Measurements from ENCODE around the gene NME9. TPM values are rescaled to one million over a fixed set of nuclear protein-coding genes. Genes with fewer than 3 reads are reported as not detected.

NME9 gene
- total RNA-seq, 1 donor from 2014 or later, result 1.3 TPM

DNA sequence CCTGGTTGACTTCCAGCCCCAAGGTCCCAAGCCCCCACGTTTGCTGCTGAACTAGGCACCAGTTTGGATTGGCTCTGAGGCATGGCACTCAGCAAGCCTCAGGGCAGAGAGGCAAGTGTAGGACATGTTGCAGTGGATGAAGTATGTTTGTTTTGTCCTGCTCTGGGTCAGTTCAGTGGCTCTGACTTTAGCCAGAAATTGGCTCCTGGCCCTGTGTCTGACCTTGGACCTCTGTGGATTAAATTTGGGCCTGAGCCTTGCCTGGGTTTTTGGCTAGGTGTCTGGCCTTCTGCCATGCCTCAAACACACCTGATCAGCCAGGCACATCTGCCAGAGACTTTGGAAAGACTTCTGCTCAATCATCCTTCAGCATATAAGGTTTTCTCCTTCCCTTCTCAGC is 15.1 kb upstream of the NME9 start:
- ATAC-seq (no peak), DNase-seq (ENCODE audit: low spot score) (no peak)
- intact Hi-C loops (cut with DNase I), result loop anchor here (10.0 kb wide), 1 partner anchor 50 kb away; no protein-coding TSS in a partner anchor

DNA sequence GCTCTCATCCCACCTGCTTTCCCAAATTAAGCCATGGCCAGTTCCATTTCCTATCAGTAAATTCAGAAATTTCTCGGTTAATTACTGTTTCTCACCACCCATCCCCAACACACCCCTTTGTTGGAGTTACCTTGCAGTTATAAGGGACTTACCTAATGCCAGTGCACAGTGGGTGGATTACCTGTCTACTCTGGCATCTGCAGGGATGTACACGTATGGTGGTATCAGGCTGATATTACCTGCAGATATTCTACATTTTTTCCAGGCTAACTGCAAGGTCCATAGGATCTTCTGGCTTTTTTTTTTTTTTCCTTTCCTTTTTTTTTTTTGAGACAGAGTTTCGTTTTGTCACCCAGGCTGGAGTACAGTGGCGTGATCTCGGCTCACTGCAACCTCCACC is 10.9 kb upstream of the NME9 start:
- ATAC-seq (no peak), DNase-seq (ENCODE audit: low spot score) (no peak)
- intact Hi-C loops (cut with DNase I), result loop anchor here (10.0 kb wide), 1 partner anchor 54 kb away; no protein-coding TSS in a partner anchor

DNA sequence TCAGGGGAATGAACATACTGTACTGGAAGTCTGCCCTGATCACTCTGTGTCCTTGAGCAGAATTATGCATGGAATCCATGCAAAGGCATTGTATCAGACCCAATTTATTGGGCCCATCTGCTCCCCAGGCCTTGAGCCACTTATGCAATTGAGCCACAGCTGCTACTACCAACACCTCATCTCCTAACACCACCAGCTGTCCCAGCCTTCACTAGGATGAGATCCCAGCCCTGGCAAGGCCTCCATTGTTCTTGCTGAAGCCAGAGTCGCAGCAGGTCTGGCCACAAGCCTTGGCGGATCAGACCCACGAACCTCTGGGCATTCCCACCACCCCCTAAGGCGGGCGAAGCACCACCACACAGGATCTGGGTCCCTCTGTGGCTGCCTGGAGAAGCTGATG is 9.2 kb upstream of the NME9 start:
- DNase-seq (ENCODE audit: low spot score), result no peak
- intact Hi-C loops (cut with DNase I), result no loop called here
- ATAC-seq, result peak; percentile 9

DNA sequence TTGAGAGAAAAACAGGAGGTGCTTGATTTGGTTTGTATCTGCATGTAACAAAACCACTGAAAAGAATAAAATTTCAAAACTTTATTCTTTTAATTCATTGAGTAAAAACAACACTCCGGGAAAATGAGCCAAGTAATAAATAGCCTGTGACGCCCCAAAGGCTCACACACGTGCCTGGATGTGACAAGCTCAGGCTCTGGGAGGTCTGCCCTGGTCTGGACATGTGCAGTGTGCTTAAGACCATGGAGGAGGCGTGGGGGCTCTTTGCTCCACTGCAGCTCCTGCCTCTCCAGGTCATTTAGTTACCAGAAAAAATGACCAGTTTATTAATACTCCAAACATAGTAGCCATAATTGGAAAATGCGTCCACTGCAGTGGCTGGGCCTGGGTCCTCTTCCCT is 8.6 kb upstream of the NME9 start:
- peak; percentile 66 for ATAC-seq
- intact Hi-C loops (cut with DNase I), result no loop called here
- no peak for DNase-seq (ENCODE audit: low spot score)

DNA sequence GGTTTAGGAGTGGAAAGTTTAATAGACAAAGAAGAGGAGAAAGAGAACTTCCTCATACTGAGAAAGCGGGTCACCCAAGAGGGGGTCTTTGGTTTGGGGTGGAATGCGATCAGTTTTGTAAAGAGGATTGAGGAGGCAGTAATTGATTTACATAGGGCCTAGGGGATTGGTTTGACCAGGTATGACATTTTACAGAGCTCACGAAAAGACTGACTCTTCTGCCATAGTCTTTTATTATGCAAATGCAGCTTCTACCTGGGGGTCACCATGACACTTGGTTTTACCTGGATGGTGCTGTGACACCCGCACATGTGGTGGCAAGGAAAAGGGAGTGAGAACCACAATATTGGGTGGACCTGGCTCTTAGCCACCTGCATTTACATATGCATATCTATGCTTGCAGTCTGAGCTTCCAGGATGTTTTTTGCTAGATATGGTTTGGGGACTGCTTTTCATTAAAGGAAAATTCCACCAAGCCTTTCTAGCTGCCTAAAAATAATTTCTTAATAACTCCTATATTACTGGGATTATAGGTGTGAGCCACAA is 6.9 kb upstream of the NME9 start:
- DNase-seq (ENCODE audit: low spot score) (no peak), ATAC-seq (no peak)
- intact Hi-C loops (cut with DNase I), result no loop called here

DNA sequence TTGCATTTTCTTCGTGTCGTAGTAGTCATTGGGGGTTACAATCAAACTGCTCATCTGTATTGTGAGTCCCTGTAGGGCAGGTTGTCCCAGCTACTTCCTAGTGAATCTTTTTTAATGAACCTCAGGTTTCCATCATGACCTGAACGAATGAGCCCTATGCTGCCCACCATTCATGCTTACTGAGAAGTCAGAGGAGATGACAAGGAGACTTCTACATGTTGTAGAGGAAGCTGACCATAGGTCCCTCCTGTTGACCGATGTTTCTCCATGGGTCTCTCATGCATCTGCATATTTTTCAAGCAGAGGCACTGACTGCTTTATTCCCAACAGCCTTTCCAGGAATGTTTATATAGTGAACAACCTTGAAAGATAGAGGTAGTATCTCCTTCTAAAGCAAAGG is 5.0 kb upstream of the NME9 start:
- ATAC-seq (no peak), DNase-seq (ENCODE audit: low spot score) (no peak)
- intact Hi-C loops (cut with DNase I), result no loop called here

DNA sequence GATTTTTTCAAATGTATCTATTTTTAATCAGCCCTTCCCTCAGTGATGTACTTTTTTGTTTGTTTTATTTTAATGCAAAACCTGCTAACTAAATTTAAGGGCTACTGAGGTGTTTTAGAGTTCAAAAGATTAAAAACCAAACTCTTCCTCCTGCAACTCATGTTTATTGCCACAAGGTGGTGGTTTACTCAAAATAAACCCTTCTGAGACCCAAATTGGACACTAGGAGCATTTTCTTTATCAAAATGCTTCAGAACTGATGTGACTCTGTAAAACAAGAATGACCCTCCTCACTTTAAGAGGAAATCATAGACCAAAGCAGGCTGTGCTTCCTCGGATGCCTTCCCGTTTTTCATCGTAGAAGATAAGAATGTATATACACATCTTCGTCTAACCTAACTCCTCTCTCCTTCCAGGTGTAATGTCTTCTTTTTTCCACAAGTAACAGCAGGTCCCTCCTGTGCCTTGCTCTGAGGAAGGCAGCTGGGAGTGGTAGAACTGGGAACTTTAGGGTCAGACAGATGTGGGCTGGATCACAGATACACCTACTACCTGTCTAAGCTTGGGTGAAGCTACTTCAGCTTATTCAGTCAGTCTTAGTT is 2.9 kb upstream of the NME9 start:
- ATAC-seq, result no peak
- no peak for DNase-seq (ENCODE audit: low spot score)
- intact Hi-C loops (cut with DNase I), result no loop called here

DNA sequence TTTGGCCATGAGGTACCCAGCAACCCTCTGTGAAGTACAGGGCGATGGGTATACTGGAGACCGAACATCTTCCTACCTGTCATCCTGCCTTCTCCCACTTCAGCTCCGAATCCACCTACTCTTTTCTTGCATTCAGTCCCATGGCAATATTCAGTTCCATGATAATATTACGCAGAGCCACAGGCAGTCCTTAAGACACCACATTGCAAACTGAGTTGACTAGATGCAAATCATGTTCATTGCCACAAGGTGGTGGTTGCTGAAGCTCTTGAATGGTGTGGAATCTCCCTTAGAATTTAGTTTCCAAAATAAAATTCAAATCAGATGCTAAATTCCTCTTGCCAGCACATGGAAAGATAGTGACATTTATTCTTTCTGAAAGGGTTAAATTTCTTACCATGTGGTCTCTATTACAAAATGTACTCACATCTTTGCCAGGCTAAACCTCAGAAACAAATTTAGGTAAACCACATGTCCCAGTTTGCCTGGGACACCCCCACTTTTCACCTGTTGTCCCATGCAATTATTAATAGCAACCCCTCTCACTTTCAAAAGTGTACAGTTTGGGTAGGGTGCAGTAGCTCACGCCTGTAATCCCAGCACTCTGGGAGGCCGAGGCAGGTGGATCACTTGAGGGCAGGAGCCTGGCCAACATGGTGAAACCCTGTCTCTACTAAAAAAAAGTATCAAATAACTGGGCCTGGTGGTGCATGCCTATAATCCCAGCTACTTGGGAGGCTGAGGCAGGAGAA is 1.7 kb upstream of the NME9 start:
- peak; percentile 53 for ATAC-seq
- intact Hi-C loops (cut with DNase I), result no loop called here
- no peak for DNase-seq (ENCODE audit: low spot score)

DNA sequence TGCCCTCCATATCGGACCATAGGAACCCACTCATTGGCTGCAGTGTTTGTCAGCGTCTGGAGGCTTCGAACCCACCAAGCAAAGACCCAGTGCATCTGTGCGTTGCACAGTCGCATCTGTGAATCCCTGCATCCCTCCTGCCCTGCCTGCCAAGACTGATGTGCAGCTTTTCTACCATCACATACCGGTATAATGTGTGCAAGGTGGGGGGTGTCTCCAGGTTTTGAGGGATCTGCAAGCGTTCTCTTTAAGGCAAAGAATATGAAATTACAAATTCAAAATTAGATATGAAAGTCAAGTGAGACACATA is 288 bp upstream of the NME9 start:
- DNase-seq (ENCODE audit: low spot score), result no peak
- intact Hi-C loops (cut with DNase I), result no loop called here
- no peak for ATAC-seq

DNA sequence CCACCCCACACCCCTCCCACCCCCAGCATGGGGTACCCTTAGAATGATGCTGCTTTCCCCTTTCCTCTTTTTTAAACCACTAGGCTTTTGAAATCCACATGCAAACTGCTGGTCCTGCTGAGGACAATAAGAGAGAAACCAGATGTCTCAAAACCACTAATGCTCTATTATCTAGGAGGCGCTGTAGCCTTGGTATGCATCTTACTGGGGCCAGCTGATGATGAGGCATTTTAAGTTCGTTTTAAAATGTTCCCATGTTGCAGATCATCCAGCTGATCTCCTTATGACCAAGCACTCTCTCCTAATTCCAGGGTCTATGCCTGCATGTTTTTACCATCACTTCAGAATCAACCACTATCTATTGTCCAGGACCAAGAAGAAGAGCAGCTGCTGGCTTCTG is 1.3 kb downstream of the NME9 start:
- intact Hi-C loops (cut with DNase I), result no loop called here
- DNase-seq (ENCODE audit: low spot score) (no peak), ATAC-seq (no peak)

DNA sequence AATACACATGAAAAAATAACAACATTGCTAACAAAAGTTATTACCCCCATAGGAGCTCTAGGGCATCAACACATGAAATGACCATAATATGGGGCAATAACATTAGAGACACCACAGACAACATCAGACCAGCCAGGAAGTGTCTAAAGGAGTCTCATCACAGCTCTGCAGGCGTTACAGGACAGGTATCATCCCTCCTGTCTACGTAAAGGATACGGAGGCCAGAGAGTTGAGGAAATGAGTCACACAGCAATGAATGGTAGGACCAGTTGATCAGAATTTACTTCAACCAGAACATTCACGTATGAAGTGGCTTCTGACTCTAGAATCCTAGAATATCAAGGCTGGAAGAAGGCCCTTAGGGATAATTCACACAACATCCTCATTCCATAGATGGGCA is 1.8 kb downstream of the NME9 start:
- no peak for DNase-seq (ENCODE audit: low spot score)
- intact Hi-C loops (cut with DNase I), result no loop called here

DNA sequence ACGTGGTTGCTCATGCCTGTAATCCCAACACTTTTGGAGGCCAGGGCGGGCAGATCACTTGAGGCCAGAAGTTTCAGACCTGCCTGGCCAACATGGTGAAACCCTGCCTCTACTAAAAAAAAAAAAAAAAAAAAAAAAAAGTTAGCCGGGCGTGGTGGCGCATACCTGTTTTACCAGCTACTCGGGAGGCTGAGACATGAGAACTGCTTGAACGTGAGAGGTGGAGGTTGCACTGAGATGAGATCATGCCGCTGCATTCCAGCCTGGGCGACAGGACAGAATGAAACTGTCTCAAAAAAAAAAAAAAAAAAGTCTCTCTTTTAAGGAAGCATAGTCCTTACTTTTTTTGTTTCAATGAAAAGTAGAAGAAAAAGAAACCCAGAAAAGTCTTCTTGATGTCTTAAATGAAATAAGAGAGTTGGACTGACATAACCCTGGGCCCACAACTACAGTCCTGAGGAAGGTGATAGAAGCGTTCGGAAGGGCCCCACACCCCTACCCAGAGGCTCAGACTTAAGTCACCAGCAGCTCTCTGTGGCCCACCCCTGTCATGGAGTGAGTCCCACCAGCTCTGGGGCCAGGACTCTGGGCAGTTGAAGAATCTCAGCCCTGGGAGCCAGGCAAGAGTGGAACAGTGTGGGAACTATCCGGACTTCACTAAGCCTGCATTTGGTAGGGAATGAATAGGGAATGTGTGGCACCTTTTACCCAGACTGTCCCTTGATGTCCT is 2.6 kb downstream of the NME9 start:
- intact Hi-C loops (cut with DNase I), result no loop called here
- DNase-seq (ENCODE audit: low spot score) (no peak), ATAC-seq (no peak)

More for the DNA sequence above, 1.8 kb downstream of the NME9 start:
- no peak for ATAC-seq

DNA sequence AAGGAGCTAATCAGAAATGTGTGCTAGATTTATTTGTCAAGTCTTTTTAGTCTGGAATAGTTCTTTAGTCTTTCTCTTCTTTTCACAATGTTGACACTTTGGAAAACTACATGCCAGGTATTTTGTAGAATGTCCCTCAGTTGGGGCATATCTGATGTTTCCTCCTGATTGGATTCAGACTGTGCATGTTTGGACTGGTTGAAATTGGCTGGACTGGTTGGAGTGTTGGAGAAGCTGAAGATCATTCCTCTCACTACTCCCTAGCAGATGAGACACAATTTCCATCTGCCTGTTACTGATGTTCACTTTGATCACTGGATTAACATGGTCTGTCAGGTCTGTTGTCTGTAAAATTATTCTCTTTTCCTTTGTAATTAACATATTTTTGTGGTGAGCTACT is 3.7 kb downstream of the NME9 start:
- DNase-seq (ENCODE audit: low spot score) (no peak), ATAC-seq (no peak)
- intact Hi-C loops (cut with DNase I), result no loop called here

DNA sequence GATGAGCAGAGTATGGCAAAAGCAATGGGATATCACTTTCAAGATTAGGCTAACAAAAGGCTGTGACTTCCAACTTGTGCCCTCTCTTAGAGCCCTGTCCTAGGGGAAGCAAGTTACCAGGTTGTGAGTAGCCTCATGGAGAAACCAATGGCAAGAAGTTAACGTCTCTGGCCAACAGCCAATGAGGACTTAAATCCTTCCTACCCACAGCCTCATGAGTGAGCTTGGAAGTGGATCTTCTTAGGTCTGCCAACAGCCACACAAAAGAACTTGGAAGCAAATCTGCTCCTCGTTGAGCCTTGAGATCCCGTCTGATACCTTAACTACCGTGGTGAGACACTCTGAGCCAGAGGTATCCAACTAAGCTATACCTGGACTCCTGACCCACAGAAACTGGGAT is 5.7 kb downstream of the NME9 start:
- ATAC-seq (no peak), DNase-seq (ENCODE audit: low spot score) (no peak)
- intact Hi-C loops (cut with DNase I), result no loop called here

DNA sequence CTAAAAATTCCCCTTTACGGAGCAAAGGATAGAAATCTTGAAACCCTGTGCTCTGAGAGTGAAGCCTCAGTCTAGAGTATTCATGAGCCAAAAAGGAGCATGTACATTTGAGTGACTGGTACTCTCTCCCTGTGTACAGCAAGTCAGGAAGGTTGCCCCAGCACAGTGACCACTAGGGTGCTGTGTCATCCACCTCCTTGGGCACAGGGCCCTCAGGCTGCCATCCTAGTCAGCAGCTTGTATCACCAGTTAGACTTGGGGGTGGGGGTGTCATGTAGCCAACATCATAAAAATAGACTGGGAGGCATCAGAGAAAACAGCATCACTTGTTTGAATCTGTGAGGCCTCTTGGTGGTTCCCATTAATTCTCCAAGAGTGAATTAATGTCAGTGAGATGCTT is 12.0 kb downstream of the NME9 start:
- DNase-seq (ENCODE audit: low spot score) (no peak), ATAC-seq (no peak)
- intact Hi-C loops (cut with DNase I), result no loop called here

DNA sequence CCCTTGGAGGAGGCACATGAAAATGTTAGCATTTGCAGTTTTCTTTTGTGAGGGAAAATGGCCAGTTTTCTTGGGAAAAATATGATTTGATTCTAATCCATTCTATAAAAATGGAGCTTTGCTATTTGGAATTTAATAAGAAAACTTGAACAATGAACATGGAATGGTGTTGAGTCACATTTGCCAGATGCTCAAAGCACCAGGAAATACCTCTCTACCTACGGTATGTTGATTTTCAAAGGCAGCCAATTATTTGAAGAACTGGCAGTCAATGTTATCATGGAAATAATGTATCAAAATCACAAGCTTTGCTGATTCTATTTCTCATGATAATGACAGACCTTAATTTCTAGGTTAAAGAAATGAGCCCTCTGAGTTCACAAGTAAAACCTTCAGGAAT is 14.9 kb downstream of the NME9 start:
- no peak for DNase-seq (ENCODE audit: low spot score)
- no peak for ATAC-seq
- intact Hi-C loops (cut with DNase I), result no loop called here

DNA sequence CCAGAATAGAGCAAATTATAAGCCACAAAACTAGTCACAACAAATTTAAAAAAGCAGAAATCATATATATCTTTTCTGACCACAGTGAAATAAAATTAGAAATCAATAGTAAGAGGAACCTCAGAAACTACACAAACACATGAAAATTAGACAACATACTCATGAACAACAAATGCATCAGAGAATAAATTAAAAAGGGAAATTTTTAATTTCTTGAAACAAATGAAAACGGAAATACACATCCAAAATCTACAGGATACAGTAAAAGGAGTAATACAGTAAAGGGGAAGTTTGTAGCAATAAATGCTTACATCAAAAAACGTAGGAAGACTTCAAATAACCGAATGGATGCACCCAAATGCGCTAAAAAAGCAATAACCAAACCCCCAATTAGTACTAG is 19.2 kb downstream of the NME9 start:
- no peak for ATAC-seq

DNA sequence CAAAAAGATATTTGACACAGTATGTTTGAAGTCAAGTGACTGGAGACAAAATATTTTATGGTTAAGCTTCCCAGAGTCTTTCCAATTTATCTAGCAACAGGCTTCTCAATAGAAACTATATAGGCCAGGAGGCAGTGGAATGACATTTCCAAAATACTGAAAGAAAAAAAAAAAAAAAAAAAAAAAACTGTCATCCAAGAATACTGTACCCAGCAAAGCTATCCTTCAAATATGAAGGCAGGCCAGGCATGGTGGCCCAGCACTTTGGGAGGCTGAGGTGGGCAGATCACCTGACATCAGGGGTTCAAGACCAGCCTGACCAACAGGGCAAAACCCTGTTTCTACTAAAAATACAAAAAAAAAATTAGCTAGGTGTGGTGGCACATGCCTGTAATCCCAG is 20.9 kb downstream of the NME9 start:
- DNase-seq (ENCODE audit: low spot score) (no peak), ATAC-seq (no peak)
- intact Hi-C loops (cut with DNase I), result no loop called here

More for the DNA sequence above, 19.2 kb downstream of the NME9 start:
- intact Hi-C loops (cut with DNase I), result no loop called here
- DNase-seq (ENCODE audit: low spot score), result no peak

DNA sequence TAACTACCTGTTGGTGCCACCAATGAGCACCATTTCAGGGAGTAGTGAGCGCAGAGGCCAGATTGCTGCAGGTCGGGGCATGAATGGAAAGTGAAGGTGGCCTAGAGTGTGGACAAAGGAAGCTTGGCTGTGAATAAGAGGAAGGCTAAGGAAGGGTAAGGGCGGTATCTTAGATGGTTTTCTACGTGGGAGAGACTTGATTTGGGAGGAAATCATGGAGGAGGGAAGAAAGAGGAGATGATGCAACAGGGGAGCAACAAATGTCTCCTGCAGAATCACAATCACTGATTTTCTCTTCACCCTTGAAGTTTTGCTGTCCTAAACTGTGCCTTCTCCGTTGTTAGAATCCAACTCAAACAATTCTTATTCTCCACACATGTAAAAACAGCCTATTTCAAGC is 21.8 kb downstream of the NME9 start:
- ATAC-seq, result no peak
- intact Hi-C loops (cut with DNase I), result no loop called here
- no peak for DNase-seq (ENCODE audit: low spot score)

DNA sequence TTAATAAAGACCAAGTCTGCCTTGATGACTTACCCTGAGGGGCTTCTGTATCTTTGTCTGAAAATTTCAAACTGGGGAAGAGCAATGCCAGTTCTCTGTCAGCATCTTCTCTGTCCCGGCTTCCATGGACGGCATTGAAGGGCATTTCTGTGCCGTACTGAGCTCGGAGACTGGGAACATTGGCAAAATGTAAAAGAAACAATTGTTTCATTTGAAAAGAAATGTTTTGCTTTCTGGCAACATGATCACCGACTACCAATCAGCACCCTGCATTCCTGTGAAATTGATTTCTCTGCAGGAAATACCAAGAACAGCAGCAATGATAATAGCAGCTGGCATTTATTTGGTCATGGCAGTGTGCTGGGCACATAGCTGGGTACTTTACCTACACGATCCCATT is 26.2 kb downstream of the NME9 start:
- no peak for DNase-seq (ENCODE audit: low spot score)
- intact Hi-C loops (cut with DNase I), result no loop called here
- ATAC-seq, result no peak

All from sciatic nerve (tissue), 2 donors.